Activated CD8-positive, alpha-beta T cell treated with anti-CD3 and anti-CD28 coated beads for 36 hours (primary cell): ENCODE results near the gene TMEM53. TPM values are rescaled to one million over a fixed set of nuclear protein-coding genes. Genes with fewer than 3 reads are reported as not detected.

ENCODE experiments used
- ATAC-seq: fragments of 200-7000 bp; cut with Tn5 transposase; one replicate; pipeline ENCODE4 v1.10.0; 2021; ENCODE audit warnings: mild to moderate bottlenecking, moderate library complexity
- CTCF ChIA-PET: fragments of 350-600 bp; sonication (Branson Sonifier 250); formaldehyde crosslinking; loops from one replicate; lab custom pipeline; 2021; ENCODE audit warnings: antibody characterized with exemption; lab: Charles Lee
- POLR2A ChIA-PET: fragments of 350-600 bp; sonication (Branson Sonifier 250); formaldehyde crosslinking; loops from one replicate; lab custom pipeline; 2021; ENCODE audit warnings: antibody characterized with exemption; lab: Charles Lee
- DNase-seq: peaks from one replicate; pipeline ENCODE4 v3.0.0-alpha.2; 2020
- H3K27ac Mint-ChIP-seq: one replicate; pipeline ENCODE4 v1.8.0; 2021; ENCODE audit warnings: mild to moderate bottlenecking, mixed read lengths
- H3K27me3 Mint-ChIP-seq: one replicate; pipeline ENCODE4 v1.8.0; 2021; ENCODE audit warnings: mixed read lengths
- H3K36me3 Mint-ChIP-seq: one replicate; pipeline ENCODE4 v1.8.0; 2021; ENCODE audit warnings: low read depth, mixed read lengths
- H3K4me1 Mint-ChIP-seq: one replicate; pipeline ENCODE4 v1.8.0; 2021; ENCODE audit warnings: low read depth, mixed read lengths
- H3K4me3 Mint-ChIP-seq: one replicate; pipeline ENCODE4 v1.8.0; 2021; ENCODE audit warnings: mild to moderate bottlenecking, moderate library complexity, mixed read lengths
- H3K9me3 Mint-ChIP-seq: one replicate; pipeline ENCODE4 v1.8.0; 2021; ENCODE audit warnings: mixed read lengths
- CTCF ChIP-seq: fragments of 200-600 bp; IDR thresholded peaks from one replicate; pipeline ENCODE4 v1.8.0; 2022; ENCODE audit warnings: antibody characterized with exemption, mild to moderate bottlenecking
- intact Hi-C: fragments of 100-400 bp; cut with micrococcal nuclease; formaldehyde crosslinking; loops from one replicate; pipeline ENCODE4 v1.10.0; 2022
- total RNA-seq, 2 experiments: library from RNA; stranded (reverse); gene quantifications; one replicate each; pipeline ENCODE4 v1.2.3, GENCODE V29; 2021

Gene TMEM53
- total RNA-seq, 2 experiments from 2014 or later: 2.3 to 3.5 TPM

GRCh38 chr1:44603718-44604117 lies 70.6 kb downstream of the TMEM53 start:
- intact Hi-C loops: no loop called here
- Mint-ChIP-seq H3K27me3 (no peaks in the 10 kb centered on the region), H3K36me3 (no peaks in the 10 kb centered on the region), H3K4me1 (no peaks in the 10 kb centered on the region), H3K9me3 (no peaks in the 10 kb centered on the region), H3K27ac (no peak overlapping the region), H3K4me3 (no peak overlapping the region)
- DNase-seq (no peak), ATAC-seq (no peak)
- TF ChIP-seq CTCF: no peak
- ChIA-PET CTCF (interaction anchor here (1.1 to 2.4 kb wide), 2 partner anchors 9 to 49 kb away, joined by 6 to 9 read pairs; no protein-coding TSS in a partner anchor), POLR2A (no interaction called here)

Other genes starting within 250 kb of the TMEM53 start
- gene ARMH1, start 233 bp upstream of the TMEM53 start, total RNA-seq: 100 to 1,000 TPM; 162 to 165 TPM
- not detected for gene RNU5D-1, start 56.7 kb upstream of the TMEM53 start, total RNA-seq
- 10 to 100 TPM; 92.6 to 95.0 TPM for gene KIF2C, start 65.4 kb upstream of the TMEM53 start, total RNA-seq
- gene RPS8, start 101.1 kb upstream of the TMEM53 start, total RNA-seq: 1,000 to 10,000 TPM; 3,218 to 3,314 TPM
- gene BEST4, start 113.7 kb upstream of the TMEM53 start, total RNA-seq: 1 to 10 TPM in 1 of 2 experiments, under 1 TPM in 1; 0.87 to 1.0 TPM
- 10 to 100 TPM; 36.4 to 36.6 TPM for gene PLK3, start 125.9 kb upstream of the TMEM53 start, total RNA-seq
- 1 to 10 TPM in 1 of 2 experiments, under 1 TPM in 1; 0.36 to 1.1 TPM for gene DYNLT4, start 132.9 kb upstream of the TMEM53 start, total RNA-seq
- 1 to 10 TPM; 4.8 to 5.6 TPM for gene BTBD19, start 134.0 kb upstream of the TMEM53 start, total RNA-seq
- gene PTCH2, start 168.8 kb upstream of the TMEM53 start, total RNA-seq: under 1 TPM; 0.13 to 0.97 TPM